Measurements from ENCODE around the gene PTPRG. TPM values are rescaled to one million over a fixed set of nuclear protein-coding genes. Genes with fewer than 3 reads are reported as not detected.

PTPRG gene
- total RNA-seq, 1 donor from 2014 or later, result 39.6 TPM

- Histone ChIP-seq H3K27ac (ENCODE audit: low read depth, low read length) (no peak overlapping the region), H2AFZ (ENCODE audit: low read depth, low read length) (no peak overlapping the region), H3K4me3 (ENCODE audit: insufficient read depth, low read depth, low read length) (no peak overlapping the region), H3K4me2 (ENCODE audit: low read length) (no peak overlapping the region), H3K9ac (ENCODE audit: low read length) (no peak overlapping the region), H3K9me3 (ENCODE audit: insufficient read depth, low read depth, low read length) (no peaks in the 10 kb centered on the region), H3K36me3 (ENCODE audit: insufficient read depth, low read length) (no peaks in the 10 kb centered on the region), H4K20me1 (ENCODE audit: insufficient read depth, low read length) (peaks cover 5% of the 10 kb centered on the region), H3K4me1 (ENCODE audit: insufficient read depth, low read length) (no peaks in the 10 kb centered on the region), H3K79me2 (ENCODE audit: insufficient read depth, low read length) (no peaks in the 10 kb centered on the region), H3K27me3 (ENCODE audit: insufficient read depth, low read length) (no peaks in the 10 kb centered on the region)
- Mint-ChIP-seq H3K9me3 (ENCODE audit: unreplicated experiment) (no peaks in the 10 kb centered on the region), H3K36me3 (ENCODE audit: low read depth, unreplicated experiment) (peaks cover 3% of the 10 kb centered on the region), H3K27me3 (ENCODE audit: low read depth, unreplicated experiment) (no peaks in the 10 kb centered on the region), H3K27ac (ENCODE audit: unreplicated experiment) (no peak overlapping the region), H3K4me1 (ENCODE audit: low read depth, unreplicated experiment) (peaks cover 5% of the 10 kb centered on the region), H3K4me3 (ENCODE audit: unreplicated experiment) (no peak overlapping the region)
- TF ChIP-seq EZH2 (IDR thresholded peaks at IDR 0.05; ENCODE audit: insufficient read depth, low read length) (no peak), CTCF (IDR thresholded peaks at IDR 0.05; ENCODE audit: insufficient read depth, low read depth, low read length) (no peak)
- DNase-seq (ENCODE audit: low read depth) (no peak), FAIRE-seq (no peak)
These were observed 382.6 kb downstream of the PTPRG start for GRCh38 chr3:61943975-61944374.

GRCh38 chr3:61944726-61945125 lies 383.4 kb downstream of the PTPRG start:
- Histone ChIP-seq H2AFZ (ENCODE audit: low read depth, low read length) (no peak overlapping the region), H3K4me3 (ENCODE audit: insufficient read depth, low read depth, low read length) (no peak overlapping the region), H3K27me3 (ENCODE audit: insufficient read depth, low read length) (no peaks in the 10 kb centered on the region), H3K4me1 (ENCODE audit: insufficient read depth, low read length) (no peaks in the 10 kb centered on the region), H3K9ac (ENCODE audit: low read length) (no peak overlapping the region), H3K36me3 (ENCODE audit: insufficient read depth, low read length) (no peaks in the 10 kb centered on the region), H3K79me2 (ENCODE audit: insufficient read depth, low read length) (no peaks in the 10 kb centered on the region), H3K9me3 (ENCODE audit: insufficient read depth, low read depth, low read length) (no peaks in the 10 kb centered on the region), H4K20me1 (ENCODE audit: insufficient read depth, low read length) (peaks cover 5% of the 10 kb centered on the region), H3K27ac (ENCODE audit: low read depth, low read length) (no peak overlapping the region), H3K4me2 (ENCODE audit: low read length) (no peak overlapping the region)
- no peak overlapping the region for H3K27ac Mint-ChIP-seq (ENCODE audit: unreplicated experiment)
- no peaks in the 10 kb centered on the region for H3K27me3 Mint-ChIP-seq (ENCODE audit: low read depth, unreplicated experiment)
- FAIRE-seq (no peak), DNase-seq (ENCODE audit: low read depth) (no peak)
- no peak overlapping the region for H3K4me3 Mint-ChIP-seq (ENCODE audit: unreplicated experiment)
- TF ChIP-seq CTCF (IDR thresholded peaks at IDR 0.05; ENCODE audit: insufficient read depth, low read depth, low read length) (no peak), EZH2 (IDR thresholded peaks at IDR 0.05; ENCODE audit: insufficient read depth, low read length) (no peak)
- H3K36me3 Mint-ChIP-seq (ENCODE audit: low read depth, unreplicated experiment), result peaks cover 3% of the 10 kb centered on the region
- H3K9me3 Mint-ChIP-seq (ENCODE audit: unreplicated experiment), result no peaks in the 10 kb centered on the region
- peaks cover 8% of the 10 kb centered on the region for H3K4me1 Mint-ChIP-seq (ENCODE audit: low read depth, unreplicated experiment)

- no peaks in the 10 kb centered on the region for H3K36me3 ChIP-seq (ENCODE audit: insufficient read depth, low read length)
- H3K4me1 ChIP-seq (ENCODE audit: insufficient read depth, low read length), result no peaks in the 10 kb centered on the region
- no peaks in the 10 kb centered on the region for H3K27me3 ChIP-seq (ENCODE audit: insufficient read depth, low read length)
- TF ChIP-seq EZH2 (IDR thresholded peaks at IDR 0.05; ENCODE audit: insufficient read depth, low read length) (no peak), CTCF (IDR thresholded peaks at IDR 0.05; ENCODE audit: insufficient read depth, low read depth, low read length) (no peak)
- no peaks in the 10 kb centered on the region for H3K27me3 Mint-ChIP-seq (ENCODE audit: low read depth, unreplicated experiment)
- H3K27ac Mint-ChIP-seq (ENCODE audit: unreplicated experiment), result no peak overlapping the region
- no peak overlapping the region for H3K4me2 ChIP-seq (ENCODE audit: low read length)
- no peak overlapping the region for H2AFZ ChIP-seq (ENCODE audit: low read depth, low read length)
- no peaks in the 10 kb centered on the region for H3K9me3 ChIP-seq (ENCODE audit: insufficient read depth, low read depth, low read length)
- peaks cover 12% of the 10 kb centered on the region for H3K4me1 Mint-ChIP-seq (ENCODE audit: low read depth, unreplicated experiment)
- H3K27ac ChIP-seq (ENCODE audit: low read depth, low read length), result no peak overlapping the region
- FAIRE-seq, result no peak
- DNase-seq (ENCODE audit: low read depth), result no peak
- H3K4me3 ChIP-seq (ENCODE audit: insufficient read depth, low read depth, low read length), result no peak overlapping the region
- peaks cover 5% of the 10 kb centered on the region for H4K20me1 ChIP-seq (ENCODE audit: insufficient read depth, low read length)
- peaks cover 3% of the 10 kb centered on the region for H3K36me3 Mint-ChIP-seq (ENCODE audit: low read depth, unreplicated experiment)
- H3K9me3 Mint-ChIP-seq (ENCODE audit: unreplicated experiment), result no peaks in the 10 kb centered on the region
- H3K9ac ChIP-seq (ENCODE audit: low read length), result no peak overlapping the region
- H3K79me2 ChIP-seq (ENCODE audit: insufficient read depth, low read length), result no peaks in the 10 kb centered on the region
- H3K4me3 Mint-ChIP-seq (ENCODE audit: unreplicated experiment), result no peak overlapping the region
These were observed 384.3 kb downstream of the PTPRG start for GRCh38 chr3:61945657-61946056.
